CMK (cell line): ENCODE measurements around the gene BDNF.
"Not testable (repeated sequence)": the region's sequence is repeated elsewhere in the genome, so short reads cannot be mapped to it uniquely, and the experiment has no call there.

Experiments used
- DNase-seq: peaks from one replicate; pipeline ENCODE4 v3.0.0-alpha.2; 2010; ENCODE audit warnings: low read depth

BDNF gene

DNA sequence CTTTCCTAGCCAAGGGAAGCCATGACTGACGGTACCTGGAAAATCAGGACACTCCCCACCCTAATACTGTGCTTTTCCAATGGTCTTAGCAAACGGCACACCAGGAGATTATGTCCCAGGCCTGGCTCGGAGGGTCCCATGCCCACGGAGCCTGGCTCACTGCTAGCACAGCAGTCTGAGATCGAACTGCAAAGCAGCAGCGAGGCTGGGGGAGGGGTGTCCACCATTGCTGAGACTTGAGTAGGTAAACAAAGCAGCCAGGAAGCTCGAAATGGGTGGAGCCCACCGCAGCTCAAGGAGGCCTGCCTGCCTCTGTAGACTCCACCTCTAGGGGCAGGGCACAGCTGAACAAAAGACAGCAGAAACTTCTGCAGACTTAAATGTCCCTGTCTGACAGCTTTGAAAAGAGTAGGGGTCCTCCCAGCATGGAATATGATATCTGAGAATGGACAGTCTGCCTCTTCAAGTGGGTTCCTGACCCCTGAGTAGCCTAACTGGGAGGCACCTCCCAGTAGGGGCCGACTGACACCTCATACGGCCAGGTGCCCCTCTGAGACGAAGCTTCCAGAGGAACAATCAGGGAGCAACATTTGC lies 34.6 kb downstream of the BDNF start:
- DNase-seq = peak; percentile 3

DNA sequence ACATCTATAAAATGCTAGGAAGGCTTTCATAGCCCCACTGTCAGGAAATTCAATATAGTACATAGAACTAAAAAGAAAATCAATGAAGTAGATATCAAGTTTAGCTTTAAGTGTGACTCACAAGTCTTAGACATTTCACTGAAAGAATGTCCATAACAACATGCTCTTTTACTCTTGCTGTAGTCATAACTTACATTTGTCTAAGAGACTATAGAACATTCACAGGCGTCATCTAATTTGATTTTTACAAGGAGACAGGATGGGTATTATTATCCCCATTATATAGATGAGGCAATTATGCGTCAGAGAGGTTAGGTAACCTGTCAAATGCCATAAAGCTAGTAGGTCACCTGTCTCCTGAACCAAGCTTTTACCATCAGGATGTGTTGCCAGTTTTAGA lies 36.9 kb downstream of the BDNF start:
- no peak for DNase-seq

DNA sequence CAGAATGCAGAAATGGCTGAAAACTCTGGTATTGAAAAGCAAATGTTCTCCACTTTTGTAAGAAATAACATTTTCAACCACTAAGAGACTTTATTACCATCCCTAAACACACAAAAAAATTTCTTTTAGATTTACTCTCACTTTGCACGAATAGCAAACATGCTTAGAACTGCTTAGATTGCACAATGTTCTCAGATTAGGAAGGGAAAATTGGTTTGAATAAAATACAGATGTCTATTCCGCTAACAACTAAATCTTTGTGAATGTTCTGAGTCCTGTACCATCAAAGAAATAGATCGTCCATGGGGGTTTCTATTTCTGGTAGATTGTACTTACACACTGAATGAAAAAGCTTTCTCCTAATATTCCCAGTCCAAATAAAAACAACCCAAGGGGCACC lies 40.1 kb downstream of the BDNF start:
- DNase-seq = no peak

DNA sequence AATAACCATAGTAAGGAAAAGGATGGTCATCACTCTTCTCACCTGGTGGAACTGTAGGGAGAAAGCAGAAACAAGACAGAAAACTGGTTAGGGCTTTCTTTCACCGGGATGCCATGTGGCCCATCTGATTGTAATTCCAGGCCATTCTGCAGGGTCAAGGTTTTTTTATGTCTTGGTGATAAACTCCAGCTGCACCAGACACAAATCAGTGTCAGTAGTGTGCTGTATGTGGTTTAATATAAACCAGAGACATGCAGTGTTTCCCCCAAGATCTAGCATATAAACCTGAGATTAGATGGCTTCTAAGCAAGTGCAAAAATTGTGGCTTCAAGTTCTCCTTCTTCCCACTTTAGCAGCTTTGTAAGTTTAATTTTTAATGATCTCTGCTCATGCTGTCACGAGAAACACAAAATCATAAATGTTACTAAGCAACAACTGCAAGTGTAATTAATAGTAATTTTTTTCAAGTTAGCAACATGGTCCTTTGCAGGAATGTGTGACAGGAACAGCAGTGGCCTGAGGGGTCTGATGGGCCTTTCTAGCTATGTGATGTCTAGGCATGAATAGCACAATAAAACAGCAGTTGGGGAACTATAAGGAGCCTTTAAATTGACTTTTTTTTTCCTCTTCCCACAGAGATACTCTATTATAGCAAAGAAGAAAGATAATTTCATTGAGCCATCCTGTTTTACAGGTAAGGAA lies 41.6 kb downstream of the BDNF start:
- no peak for DNase-seq

DNA sequence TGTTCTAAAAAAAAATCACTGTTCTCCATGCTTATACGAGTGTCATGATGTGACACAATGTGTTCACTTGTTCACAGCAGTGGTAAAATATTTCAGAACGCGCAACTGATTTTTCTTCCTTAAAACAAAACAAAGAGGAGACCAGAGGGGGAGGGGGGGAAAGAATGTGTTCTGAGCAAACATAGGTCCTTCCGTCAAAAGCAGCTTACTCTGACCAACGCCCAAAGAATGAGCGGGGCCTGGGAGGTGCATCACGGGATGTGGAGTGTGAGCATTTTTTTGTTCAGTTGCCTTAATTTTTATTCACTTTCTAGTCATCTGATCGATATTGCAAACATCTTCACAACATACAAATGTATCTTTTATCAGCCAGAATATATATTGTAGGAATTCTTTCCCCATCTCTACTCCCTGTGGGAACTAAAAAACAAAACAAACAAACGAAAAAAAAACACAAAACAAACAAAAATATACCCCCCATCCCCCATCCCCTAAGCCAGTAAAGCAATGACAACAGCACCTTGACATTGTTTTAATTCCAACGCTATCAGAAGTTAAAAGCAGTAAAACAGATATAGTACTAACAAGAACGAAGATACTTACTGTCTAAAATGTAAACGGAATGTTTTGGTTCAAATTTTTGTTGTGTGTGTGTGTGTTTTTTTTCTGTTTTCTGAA lies 43.3 kb downstream of the BDNF start:
- DNase-seq = no peak

DNA sequence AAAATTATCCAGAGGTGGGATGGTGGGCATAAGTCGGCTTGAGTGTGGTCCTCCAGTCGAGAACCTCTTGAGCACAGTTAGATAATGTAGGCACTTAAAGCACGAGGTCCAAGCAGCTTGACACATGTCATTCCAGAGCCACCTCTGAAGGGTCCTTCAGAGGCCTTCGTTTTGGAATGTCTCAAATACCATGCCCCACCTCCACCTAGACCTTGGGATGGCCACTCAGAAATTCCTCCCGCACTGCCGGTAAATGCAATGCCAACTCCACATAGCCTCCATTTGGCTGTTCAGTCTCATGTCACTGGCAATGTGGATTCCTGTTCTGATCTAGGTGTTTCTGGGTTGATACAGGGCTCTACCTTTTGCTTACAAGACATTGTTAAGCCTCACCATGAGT lies 43.9 kb downstream of the BDNF start:
- DNase-seq = no peak

DNA sequence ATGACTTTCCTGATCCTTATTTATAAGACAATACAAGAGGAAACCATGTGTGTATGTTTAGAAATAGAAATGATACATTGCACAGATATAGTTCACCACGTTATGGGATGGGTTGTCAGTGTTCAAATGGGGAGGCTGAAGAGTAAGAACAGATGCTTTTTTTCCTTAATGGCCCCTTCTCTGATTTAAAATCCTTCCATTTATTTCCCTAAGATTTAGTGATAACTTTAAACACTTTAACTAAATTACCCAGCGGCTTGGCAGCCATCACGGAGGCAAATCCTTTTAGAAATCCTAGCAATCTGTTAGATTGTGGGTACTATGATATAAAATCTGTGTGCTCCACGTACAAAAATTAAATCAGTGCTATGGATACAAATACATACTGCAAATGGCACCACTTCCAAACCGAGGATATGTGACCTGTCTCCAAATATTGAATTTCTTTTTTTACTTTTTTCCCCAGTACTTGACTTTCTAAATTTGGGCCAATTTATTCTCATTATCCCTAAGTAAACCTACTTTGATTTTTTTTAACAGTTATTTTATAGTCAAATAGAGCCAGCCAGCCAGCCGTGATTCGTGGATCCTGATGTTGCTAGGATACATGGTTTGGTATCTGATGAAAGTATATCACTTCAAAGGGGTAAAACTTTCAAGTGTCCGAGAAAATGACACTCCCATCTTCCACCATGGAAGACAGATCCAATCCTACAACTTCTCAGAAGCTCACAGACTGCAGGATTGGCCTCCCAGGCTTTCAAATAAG lies 46.1 kb downstream of the BDNF start:
- no peak for DNase-seq

DNA sequence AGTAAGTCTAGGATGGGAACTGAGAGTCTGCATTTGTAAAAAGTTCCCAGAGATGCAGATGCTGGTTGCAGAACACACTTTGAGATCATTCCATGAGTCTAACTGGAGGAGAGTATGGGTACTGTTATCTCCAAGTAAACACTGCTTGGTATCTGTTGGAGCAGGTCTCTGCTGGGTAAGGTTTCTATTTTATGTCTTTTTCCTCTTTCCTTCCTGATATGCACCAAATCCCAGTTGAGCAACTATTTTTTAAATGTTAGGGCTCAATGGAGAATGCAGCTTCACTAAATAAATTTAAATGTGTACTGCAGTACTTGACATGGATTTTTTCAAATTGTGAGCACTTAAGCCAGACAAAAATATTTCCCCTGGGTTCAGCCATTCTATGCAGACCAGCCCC lies 48.5 kb downstream of the BDNF start:
- DNase-seq = no peak

DNA sequence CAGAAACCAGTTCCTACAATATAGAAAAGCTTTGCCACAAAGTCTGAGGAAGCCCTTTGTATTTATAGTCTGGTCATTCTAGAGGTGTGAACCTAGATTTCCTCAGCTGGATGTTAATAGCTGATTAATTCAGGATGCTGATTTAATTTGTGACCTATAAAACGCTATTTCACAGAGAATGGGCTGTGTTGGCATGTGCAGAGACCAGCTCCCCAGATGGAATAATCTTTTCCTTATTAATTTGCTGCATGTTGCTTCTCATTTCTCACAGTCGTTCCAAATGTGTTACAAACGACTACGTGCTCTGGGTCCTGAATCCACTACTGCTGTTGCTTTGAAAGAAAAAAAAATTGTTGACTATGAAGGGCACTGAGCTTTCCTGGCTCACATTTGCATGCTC lies 49.3 kb downstream of the BDNF start:
- no peak for DNase-seq

DNA sequence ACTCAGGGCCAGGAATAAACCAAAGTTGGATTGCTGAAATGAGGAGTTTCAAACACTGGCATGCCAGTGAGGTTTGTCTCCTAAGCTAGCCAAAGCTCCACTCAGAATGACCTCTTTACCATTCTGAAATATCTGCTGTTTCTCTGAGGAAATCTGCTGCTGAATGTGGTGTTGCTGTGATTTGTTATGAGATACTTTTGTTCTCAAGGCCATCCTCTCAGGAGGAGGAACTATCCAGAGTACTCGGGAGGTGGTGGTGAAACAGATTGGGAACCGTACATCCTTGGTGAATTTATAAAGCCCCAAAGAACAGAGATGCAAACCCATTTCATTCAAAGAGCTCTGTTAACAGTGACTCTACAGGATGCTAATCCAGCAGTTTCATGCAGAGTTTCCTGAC lies 50.5 kb downstream of the BDNF start:
- no peak for DNase-seq

DNA sequence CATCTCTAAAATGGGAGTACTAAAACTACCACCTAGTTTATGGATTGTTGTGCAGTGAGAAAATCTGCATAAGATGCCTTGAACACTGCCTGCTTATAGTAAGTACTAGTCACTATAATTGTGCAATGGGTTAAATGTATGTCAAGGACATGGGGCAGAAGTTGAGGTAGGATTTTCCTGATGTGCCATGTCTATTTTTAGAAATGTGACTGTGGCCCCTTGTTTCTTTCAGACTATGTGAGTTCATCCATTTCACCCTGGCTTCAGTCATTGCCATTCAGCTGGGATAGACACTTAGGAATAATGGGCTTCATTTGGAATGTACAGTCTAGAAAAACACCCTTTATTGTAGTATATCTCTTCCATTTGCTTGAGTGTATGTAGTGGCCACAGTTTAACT lies 51.4 kb downstream of the BDNF start:
- DNase-seq = no peak

DNA sequence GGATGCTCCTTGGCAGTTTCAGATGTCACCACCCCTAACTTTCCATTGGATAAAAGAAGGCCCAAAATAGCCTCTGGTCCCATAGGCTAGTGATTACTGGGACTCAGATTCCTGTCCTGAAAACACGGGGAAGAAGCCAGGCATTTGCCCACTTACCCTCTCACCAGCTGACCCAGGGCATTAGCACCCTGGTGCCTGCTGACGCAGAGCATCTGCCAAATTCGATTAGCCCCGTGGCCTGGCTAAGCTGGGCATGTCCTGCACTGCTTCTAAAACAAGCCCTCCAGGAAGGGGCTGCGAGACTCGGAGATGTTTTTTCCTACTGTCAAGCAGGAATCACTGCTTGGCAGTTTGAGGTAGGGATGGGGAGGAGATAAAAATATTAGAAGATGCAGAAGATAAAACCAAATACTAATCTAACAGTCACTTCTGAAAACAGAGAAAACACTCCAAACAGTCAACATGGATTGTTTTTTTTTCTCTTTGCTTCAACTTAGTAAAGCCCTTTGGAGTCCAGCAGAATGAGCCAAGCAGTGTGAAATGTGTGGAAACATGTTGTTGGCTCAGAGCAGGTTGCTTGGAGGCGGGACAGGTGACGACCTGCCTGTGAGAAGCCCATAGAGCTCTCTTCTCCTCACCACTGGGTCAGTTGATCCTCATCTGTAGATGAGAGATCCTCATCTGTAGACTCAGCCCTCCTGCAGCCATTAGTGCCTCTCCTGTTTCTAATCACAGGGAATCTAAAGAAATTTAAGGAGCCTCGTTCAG lies 54.0 kb downstream of the BDNF start:
- DNase-seq = no peak

DNA sequence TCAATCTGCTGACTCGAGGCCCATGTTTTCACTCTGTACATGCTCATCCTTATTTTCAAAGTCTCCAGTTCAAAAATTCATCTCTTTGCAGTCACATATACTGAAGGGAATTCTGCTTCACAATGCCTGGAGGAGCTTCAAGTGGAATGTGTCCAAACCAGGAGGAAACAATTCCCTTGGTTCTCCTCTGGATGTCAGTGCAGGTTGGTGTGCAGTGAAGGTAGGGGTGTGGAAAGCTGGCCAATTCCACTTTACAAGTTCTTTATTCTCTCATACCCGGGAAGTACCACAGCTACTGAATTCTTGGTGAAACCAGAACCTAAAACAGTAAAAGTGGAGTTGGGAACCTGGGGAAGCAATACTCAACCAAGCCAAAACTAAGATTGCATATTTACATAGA lies 57.3 kb downstream of the BDNF start:
- no peak for DNase-seq

DNA sequence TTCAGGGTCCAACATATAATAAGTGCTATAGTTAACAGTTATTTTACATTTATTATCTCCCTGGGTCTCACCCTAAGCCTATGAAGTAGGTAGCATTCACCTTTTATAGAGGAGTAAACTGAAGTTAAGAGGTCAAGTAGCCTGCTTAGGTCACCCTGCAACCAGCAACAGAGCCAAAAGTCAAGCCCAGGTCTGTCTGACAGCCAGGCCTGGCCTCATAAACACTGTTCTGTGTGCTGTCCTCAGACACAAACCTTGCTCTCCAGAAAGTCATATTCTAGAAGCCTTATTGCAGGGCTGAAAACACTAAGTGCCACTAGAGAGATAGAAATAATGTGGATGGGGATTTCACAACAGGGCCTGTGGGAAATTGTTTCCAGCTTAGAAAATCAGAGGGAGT lies 59.3 kb downstream of the BDNF start:
- DNase-seq = no peak

DNA sequence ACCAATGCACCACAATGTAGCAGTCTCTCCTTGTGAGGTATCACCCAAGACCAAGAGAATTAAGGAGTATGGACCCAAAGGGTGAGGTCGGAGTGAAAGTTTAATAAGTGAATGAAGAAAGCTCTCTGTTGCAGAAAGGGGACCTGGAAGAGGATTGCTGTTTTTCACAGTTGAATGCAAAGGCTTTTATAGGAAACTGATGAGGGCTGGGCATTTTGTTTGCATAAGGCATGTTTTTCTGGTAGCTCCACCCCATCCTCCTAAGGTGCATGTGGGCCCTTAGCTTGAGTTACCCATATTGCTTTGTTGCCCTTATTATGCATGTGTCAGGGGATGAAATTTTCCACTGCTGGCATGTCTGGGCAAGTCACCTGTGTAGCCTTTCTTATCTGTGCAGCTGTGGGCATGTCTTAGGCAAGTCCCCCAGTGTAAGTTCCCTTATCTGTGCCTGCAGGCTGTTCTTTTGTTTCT lies 64.7 kb downstream of the BDNF start:
- peak; percentile 30 for DNase-seq

DNA sequence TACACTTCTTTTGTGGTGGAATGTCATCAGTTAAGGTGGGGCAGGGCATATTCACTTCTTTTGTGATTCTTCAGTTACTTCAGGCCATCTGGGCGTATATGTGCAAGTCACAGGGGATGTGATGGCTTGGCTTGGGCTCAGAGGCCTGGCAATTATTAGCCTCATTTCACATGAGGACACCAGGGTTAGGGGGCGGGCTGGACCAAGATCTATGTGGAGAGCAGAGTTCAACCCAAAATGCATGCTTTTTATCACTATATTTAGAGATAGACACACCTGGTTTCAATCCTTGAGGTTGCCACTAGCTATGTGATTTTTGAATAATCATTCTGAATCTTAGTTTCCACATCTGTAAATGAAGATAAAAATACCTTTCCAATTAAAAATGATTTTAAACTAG lies 65.5 kb downstream of the BDNF start:
- not testable (repeated sequence) for DNase-seq

DNA sequence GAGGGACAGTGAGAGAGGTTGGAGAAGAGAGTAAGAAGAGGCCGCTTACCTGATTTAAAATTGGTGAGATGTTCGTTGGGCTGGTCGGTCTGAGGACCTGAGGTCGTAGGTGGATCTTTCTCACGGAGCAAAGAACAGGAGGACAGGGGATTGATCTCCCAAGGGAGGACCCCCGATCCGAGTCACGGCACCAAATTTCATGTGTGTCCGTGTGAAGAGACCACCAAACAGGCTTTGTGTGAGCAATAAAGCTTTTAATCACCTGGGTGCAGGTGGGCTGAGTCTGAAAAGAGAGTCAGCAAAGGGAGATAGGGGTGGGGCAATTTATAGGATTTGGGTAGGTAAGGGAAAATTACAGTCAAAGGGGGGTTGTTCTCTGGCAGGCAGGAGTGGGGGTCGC lies 66.0 kb downstream of the BDNF start:
- not testable (repeated sequence) for DNase-seq

DNA sequence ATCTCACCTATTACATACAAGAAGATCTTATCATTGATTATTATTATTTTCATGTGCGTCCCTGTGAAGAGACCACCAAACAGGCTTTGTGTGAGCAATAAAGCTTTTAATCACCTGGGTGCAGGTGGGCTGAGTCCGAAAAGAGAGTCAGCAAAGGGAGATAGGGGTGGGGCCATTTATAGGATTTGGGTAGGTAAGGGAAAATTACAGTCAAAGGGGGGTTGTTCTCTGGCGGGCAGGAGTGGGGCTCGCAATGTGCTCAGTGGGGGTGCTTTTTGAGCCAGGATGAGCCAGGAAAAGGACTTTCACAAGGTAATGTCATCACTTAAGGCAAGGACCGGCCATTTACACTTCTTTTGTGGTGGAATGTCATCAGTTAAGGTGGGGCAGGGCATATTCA lies 71.2 kb downstream of the BDNF start:
- DNase-seq = not testable (repeated sequence)

DNA sequence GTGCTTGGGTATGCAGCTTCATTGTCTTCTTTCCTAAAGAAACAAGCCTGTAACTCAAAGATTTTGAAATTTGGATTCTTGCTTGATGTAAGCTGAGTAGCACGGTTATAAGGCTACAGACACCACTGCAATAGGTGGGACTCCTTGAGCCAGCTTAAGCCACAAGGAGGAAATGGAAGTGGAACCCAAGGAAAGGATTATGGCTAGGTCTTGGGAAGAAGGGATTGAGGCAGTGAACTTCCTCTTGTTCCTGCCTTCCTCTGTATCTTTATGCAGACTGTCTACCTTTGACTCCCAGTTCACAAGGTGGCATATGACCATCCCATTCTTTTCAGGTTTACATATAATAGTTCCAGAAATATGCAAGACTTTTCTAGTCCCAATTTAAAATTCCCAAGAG lies 72.3 kb downstream of the BDNF start:
- no peak for DNase-seq

DNA sequence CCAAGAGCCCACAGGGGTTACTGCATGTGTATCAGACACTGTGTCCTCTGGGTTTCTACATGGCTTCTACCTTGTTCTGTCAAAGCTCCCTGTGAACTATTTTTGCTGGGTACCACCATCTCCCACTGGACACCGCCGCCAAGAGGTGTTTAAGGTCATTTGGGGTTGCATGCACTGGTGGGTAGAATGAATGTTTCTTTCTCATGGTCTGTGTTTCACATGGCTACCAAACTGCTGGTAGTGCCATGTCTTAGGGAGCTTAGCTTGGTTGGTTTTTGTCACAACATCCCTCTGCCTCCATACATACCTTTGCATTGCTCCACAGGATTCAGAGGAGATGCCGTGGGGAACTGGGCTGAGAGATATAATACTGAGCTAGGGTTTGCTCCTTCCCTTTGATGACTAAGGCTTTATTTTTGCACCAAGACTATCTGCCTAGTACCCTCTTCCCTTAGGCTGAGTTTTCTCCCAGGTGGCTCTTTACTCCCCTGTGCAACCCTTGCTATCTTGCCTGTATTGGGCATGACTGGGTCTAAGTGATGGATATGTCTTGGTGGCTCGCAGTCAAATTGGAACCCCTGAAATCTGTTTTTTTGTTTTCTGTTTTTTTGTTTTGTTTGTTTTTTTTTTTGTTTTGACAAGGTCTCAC lies 73.2 kb downstream of the BDNF start:
- DNase-seq = no peak

DNA sequence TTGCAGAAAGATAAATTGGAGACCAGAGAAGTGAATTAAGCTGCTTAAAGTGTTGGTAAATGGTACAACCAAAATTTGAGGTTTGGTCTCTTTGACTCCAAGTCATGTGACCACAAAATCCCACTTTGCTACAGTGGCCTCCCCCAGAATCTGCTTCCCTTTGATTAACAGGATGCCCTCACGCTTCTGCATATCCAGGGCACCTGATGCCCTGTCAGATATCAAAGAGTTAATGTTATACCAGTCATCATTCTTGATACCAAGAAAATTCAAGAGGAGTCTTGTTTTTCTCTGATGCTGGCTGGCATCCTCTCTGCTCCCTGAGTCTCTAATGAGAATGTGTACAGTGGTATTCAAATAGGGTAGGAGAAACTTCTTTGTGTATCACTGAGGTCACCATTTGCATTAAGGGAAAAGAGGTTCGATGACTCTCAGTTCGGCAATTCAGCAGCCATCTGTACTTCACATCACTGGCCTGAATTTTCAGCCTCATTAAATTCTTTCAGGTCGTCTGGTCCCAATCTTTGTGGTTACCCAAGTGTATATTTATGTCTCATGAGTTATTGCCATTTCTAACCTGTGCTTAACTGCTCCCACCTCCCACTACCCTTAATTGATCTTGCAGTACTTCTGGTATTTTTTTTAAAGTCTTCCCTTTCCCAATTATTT lies 73.9 kb downstream of the BDNF start:
- DNase-seq = no peak
